BLaER1 (cell line): ENCODE measurements around the gene TPCN1.
A peak's percentile ranks its signal among the peaks of the same experiment; 100 is the strongest.

Source experiments
- H3K27ac ChIP-seq: shearing (Covaris generic); formaldehyde crosslinking; 2 replicates; pipeline ENCODE4 v1.8.1; 2022
- H3K27me3 ChIP-seq: shearing (Covaris generic); formaldehyde crosslinking; 2 replicates; pipeline ENCODE4 v1.8.1; 2022
- H3K36me3 ChIP-seq: shearing (Covaris generic); formaldehyde crosslinking; 2 replicates; pipeline ENCODE4 v1.8.1; 2022
- H3K4me1 ChIP-seq: shearing (Covaris generic); formaldehyde crosslinking; 2 replicates; pipeline ENCODE4 v1.8.1; 2022
- H3K4me2 ChIP-seq: shearing (Covaris generic); formaldehyde crosslinking; 2 replicates; pipeline ENCODE4 v1.8.1; 2022
- H3K4me3 ChIP-seq: shearing (Covaris generic); formaldehyde crosslinking; 2 replicates; pipeline ENCODE4 v1.8.1; 2022
- H3K9ac ChIP-seq: shearing (Covaris generic); formaldehyde crosslinking; 2 replicates; pipeline ENCODE4 v1.8.1; 2022
- H3K9me3 ChIP-seq: shearing (Covaris generic); formaldehyde crosslinking; 2 replicates; pipeline ENCODE4 v1.8.1; 2022
- H4K20me1 ChIP-seq: shearing (Covaris generic); formaldehyde crosslinking; 2 replicates; pipeline ENCODE4 v1.8.1; 2022
- Cebpa-rat ChIP-seq: shearing (Covaris generic); IDR thresholded peaks from 2 replicates; pipeline ENCODE4 v1.8.1; 2022

The TPCN1 gene

DNA sequence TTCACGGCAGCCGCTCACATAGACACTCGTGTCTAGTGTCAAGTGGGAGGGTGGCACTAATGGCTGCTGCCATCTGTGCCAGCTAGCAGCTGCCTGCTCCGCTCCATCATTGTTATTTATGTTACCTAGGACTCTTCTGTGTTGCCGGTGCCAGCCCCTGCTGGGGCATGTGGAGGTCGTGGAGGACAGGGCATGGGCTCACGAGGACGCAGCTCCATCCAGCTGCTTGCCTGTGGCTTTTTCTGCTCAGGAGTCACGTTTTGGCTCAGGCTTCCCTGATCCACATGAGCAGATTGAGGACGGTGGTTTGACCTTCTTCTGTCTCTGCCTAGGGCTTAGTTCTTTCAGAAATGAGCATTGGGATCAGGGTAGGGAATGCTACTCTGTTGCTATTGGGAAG lies 31.2 kb downstream of the TPCN1 start:
- TF ChIP-seq Cebpa-rat = no peak
- Histone ChIP-seq H3K9ac (no peak overlapping the region), H3K36me3 (no peaks in the 10 kb centered on the region), H3K27me3 (no peaks in the 10 kb centered on the region), H3K4me1 (peaks cover 13% of the 10 kb centered on the region; the same call in 1 of the 2 replicates), H3K4me2 (peak overlapping the region; percentile 17; the same call in 1 of the 2 replicates), H4K20me1 (no peaks in the 10 kb centered on the region), H3K4me3 (no peak overlapping the region), H3K9me3 (peaks cover 19% of the 10 kb centered on the region), H3K27ac (no peak overlapping the region)

DNA sequence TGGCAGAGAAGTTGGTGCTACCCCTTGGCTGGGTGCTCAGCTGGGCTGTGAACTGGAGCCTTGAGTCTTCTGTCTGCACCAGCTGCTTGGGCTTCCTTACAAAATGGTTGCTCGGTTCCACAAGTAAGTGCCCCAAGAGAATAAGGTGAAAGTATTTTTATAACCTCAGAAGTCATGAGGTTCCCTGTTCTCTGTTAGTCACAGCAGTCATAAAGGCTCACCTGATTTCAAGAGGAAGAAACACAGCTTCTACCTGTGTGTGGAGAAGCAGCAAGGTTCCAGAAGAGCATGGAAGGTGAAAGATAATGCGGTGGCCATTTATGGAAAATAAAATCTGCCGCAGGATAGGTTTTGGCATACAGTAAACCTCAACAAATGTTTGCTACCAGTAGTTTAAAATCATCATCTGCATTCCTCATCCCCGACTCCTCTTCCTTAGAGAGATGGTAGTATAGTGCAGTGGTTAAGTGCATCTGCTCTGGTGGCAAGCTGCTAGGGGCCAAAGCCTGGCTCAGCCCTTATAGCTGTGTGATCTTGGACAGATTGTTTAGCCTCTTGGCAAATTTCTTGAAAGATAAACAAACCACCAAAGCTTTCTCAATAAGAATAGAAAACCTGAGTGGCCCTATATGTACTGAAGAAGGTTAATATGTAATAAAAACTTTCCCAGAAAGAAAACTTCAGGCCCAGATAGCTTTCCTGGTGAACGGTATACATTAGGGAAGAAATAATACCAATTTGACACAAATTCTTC lies 32.4 kb downstream of the TPCN1 start:
- no peak for TF ChIP-seq Cebpa-rat
- H3K27me3 ChIP-seq = no peaks in the 10 kb centered on the region
- peaks cover 19% of the 10 kb centered on the region for H3K9me3 ChIP-seq
- peaks cover 13% of the 10 kb centered on the region; the same call in 1 of the 2 replicates for H3K4me1 ChIP-seq
- no peaks in the 10 kb centered on the region for H3K36me3 ChIP-seq
- no peak overlapping the region for H3K4me3 ChIP-seq
- H3K27ac ChIP-seq = no peak overlapping the region
- H4K20me1 ChIP-seq = no peaks in the 10 kb centered on the region
- H3K4me2 ChIP-seq = peak overlapping the region; percentile 17; the same call in 1 of the 2 replicates
- no peak overlapping the region for H3K9ac ChIP-seq

DNA sequence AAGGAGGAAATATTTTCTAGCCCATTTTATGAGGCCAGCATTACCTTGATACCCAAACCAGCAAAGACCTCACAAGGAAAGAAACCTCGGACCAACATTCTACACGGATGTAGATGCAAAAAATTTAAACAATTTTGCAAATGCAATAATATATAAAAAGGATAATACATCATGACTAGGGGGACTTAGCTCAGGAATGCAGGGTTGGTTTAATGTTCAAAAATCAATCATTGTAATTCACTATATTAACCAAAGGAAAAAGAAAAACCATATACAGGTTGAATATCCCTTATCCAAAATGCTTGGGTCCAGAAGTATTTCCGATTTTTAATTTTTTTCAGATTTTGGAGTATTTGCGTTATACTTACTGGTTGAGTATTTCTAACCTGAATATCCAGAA lies 33.0 kb downstream of the TPCN1 start:
- H3K27ac ChIP-seq = no peak overlapping the region
- H3K9ac ChIP-seq = no peak overlapping the region
- peaks cover 13% of the 10 kb centered on the region; the same call in 1 of the 2 replicates for H3K4me1 ChIP-seq
- H3K4me3 ChIP-seq = no peak overlapping the region
- no peaks in the 10 kb centered on the region for H4K20me1 ChIP-seq
- H3K27me3 ChIP-seq = no peaks in the 10 kb centered on the region
- peaks cover 19% of the 10 kb centered on the region for H3K9me3 ChIP-seq
- no peaks in the 10 kb centered on the region for H3K36me3 ChIP-seq
- TF ChIP-seq Cebpa-rat = no peak
- no peak overlapping the region for H3K4me2 ChIP-seq

DNA sequence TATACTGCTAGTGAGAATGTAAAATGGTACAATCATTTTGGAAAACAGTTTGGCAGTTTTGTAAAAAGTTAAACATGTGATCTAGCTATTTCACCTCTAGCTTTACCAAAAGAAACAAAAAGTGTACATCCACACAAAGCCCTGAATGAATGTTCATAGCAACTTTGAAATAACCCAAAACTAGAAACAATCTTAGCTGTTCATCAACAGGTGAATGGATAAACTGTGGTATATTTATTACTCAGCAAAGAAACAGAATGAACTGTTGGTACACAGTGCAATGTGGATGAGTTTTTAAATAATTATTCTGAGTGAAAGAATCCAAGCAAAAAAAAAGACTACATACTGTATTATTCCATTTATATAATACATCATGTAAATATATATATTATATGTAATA lies 36.3 kb downstream of the TPCN1 start:
- Histone ChIP-seq H3K27ac (no peak overlapping the region), H3K4me1 (peaks cover 42% of the 10 kb centered on the region), H3K9ac (no peak overlapping the region), H3K4me3 (no peak overlapping the region), H3K27me3 (peaks cover 8% of the 10 kb centered on the region), H3K4me2 (no peak overlapping the region), H3K9me3 (peaks cover 18% of the 10 kb centered on the region), H3K36me3 (no peaks in the 10 kb centered on the region), H4K20me1 (peaks cover 10% of the 10 kb centered on the region; the same call in 1 of the 2 replicates)
- TF ChIP-seq Cebpa-rat = no peak

GRCh38 chr12:113260127-113260526 lies 38.9 kb downstream of the TPCN1 start:
- H3K36me3 ChIP-seq = no peaks in the 10 kb centered on the region
- no peak overlapping the region for H3K4me3 ChIP-seq
- peaks cover 30% of the 10 kb centered on the region for H3K4me1 ChIP-seq
- no peak overlapping the region for H3K9ac ChIP-seq
- peaks cover 10% of the 10 kb centered on the region; the same call in 1 of the 2 replicates for H4K20me1 ChIP-seq
- H3K27me3 ChIP-seq = peaks cover 11% of the 10 kb centered on the region
- H3K9me3 ChIP-seq = no peaks in the 10 kb centered on the region
- H3K4me2 ChIP-seq = peak overlapping the region; percentile 61
- no peak overlapping the region for H3K27ac ChIP-seq
- TF ChIP-seq Cebpa-rat = no peak

- no peak for TF ChIP-seq Cebpa-rat
- H3K27ac ChIP-seq = no peak overlapping the region
- peaks cover 30% of the 10 kb centered on the region for H3K4me1 ChIP-seq
- H3K9ac ChIP-seq = no peak overlapping the region
- H3K4me3 ChIP-seq = no peak overlapping the region
- H4K20me1 ChIP-seq = peaks cover 10% of the 10 kb centered on the region; the same call in 1 of the 2 replicates
- H3K36me3 ChIP-seq = no peaks in the 10 kb centered on the region
- H3K27me3 ChIP-seq = peaks cover 11% of the 10 kb centered on the region
- H3K9me3 ChIP-seq = no peaks in the 10 kb centered on the region
- peak overlapping the region; percentile 61 for H3K4me2 ChIP-seq
Observed at GRCh38 chr12:113260636-113261300, 39.5 kb downstream of the TPCN1 start.

- Histone ChIP-seq H3K36me3 (no peaks in the 10 kb centered on the region), H3K9me3 (no peaks in the 10 kb centered on the region), H3K4me3 (no peak overlapping the region), H3K27ac (no peak overlapping the region), H3K4me2 (peak overlapping the region; percentile 61), H3K9ac (no peak overlapping the region), H3K27me3 (peaks cover 11% of the 10 kb centered on the region), H4K20me1 (peaks cover 10% of the 10 kb centered on the region; the same call in 1 of the 2 replicates), H3K4me1 (peaks cover 30% of the 10 kb centered on the region)
- no peak for TF ChIP-seq Cebpa-rat
Observed at GRCh38 chr12:113261847-113262470, 40.7 kb downstream of the TPCN1 start.

DNA sequence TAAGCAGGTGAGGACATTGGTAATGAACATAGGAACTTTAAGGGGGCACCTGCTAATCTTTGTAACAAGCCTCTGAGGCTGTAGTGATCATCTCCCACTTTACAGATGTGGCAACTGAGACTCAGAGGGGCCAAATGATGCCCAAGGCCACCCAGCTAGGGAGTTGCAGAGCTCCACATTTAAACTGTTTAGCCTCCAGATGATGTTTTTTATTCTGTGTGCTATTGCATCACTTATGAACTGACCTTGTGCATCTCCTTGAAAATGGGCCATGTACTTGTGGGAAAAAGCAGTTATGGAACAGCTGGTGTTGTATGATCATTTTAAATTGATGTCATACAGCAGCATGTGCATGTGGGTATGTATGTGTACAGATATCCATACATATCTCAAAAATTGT lies 41.4 kb downstream of the TPCN1 start:
- Histone ChIP-seq H3K36me3 (no peaks in the 10 kb centered on the region), H3K4me1 (peaks cover 30% of the 10 kb centered on the region), H3K4me3 (no peak overlapping the region), H3K9ac (no peak overlapping the region), H3K27ac (no peak overlapping the region), H3K9me3 (no peaks in the 10 kb centered on the region), H3K4me2 (no peak overlapping the region), H3K27me3 (peaks cover 11% of the 10 kb centered on the region), H4K20me1 (peaks cover 10% of the 10 kb centered on the region; the same call in 1 of the 2 replicates)
- no peak for TF ChIP-seq Cebpa-rat

- Histone ChIP-seq H3K4me3 (no peak overlapping the region), H3K9me3 (no peaks in the 10 kb centered on the region), H3K36me3 (no peaks in the 10 kb centered on the region), H3K4me2 (no peak overlapping the region), H3K9ac (no peak overlapping the region), H3K27me3 (peaks cover 11% of the 10 kb centered on the region), H3K4me1 (peaks cover 30% of the 10 kb centered on the region), H4K20me1 (peaks cover 10% of the 10 kb centered on the region; the same call in 1 of the 2 replicates), H3K27ac (no peak overlapping the region)
- no peak for TF ChIP-seq Cebpa-rat
Observed at GRCh38 chr12:113263431-113263963, 42.2 kb downstream of the TPCN1 start.
